Esophagus muscularis mucosa (tissue), 4 donors: ENCODE measurements around the gene URI1. TPM values are rescaled to one million over a fixed set of nuclear protein-coding genes. Genes with fewer than 3 reads are reported as not detected.

ENCODE experiments used
- DNase-seq: peaks from one replicate; pipeline ENCODE4 v3.0.0-alpha.2; 2017; ENCODE audit errors: extremely low spot score
- H3K27ac ChIP-seq, 4 donors: fragments of 200-600 bp; sonication (generic); replicated peaks in 1 of 4; 1 replicate in 3 of 4; 2 replicates in 1 of 4; pipeline ENCODE4 v1.5.1; 2016 to 2019; ENCODE audit warnings: mild to moderate bottlenecking in 1 of 4
- H3K27me3 ChIP-seq, 4 donors: fragments of 200-600 bp; sonication (generic); one replicate each; pipeline versions ENCODE4 v1.5.1 to v1.6.0; 2016 to 2019
- H3K36me3 ChIP-seq, 4 donors: fragments of 200-600 bp; sonication (generic); one replicate each; pipeline ENCODE4 v1.5.1; 2016 to 2019
- H3K4me1 ChIP-seq, 4 donors: fragments of 200-600 bp; sonication (generic); one replicate each; pipeline ENCODE4 v1.5.1; 2016 to 2019
- H3K4me3 ChIP-seq, 4 donors: fragments of 200-600 bp; sonication (generic); 1 replicate in 2 of 4; 2 replicates in 2 of 4; pipeline ENCODE4 v1.5.1; 2016 to 2019; ENCODE audit warnings: mild to moderate bottlenecking in 4 of 4, moderate library complexity in 1 of 4
- H3K9me3 ChIP-seq, 4 donors: fragments of 200-600 bp; sonication (generic); 1 replicate in 3 of 4; 2 replicates in 1 of 4; pipeline ENCODE4 v1.5.1; 2016 to 2019
- CTCF ChIP-seq, 3 experiments: fragments of 200-600 bp in 2 of 3; fragments of 450-650 bp in 1 of 3; sonication (generic) in 2 of 3; IDR thresholded peaks; one replicate each; pipeline ENCODE4 v1.5.1; 2017 to 2019; ENCODE audit warnings: antibody characterized with exemption in 3 of 3, mild to moderate bottlenecking in 2 of 3, moderate library complexity in 1 of 3
- EP300 ChIP-seq: sonication (generic); formaldehyde crosslinking; IDR thresholded peaks from one replicate; pipeline ENCODE4 v1.6.1; 2017; ENCODE audit warnings: antibody characterized with exemption
- POLR2A ChIP-seq: fragments of 450-650 bp; IDR thresholded peaks from one replicate; pipeline ENCODE4 v1.6.1; 2017; ENCODE audit warnings: antibody characterized with exemption, moderate library complexity, mild to moderate bottlenecking, low read depth
- POLR2AphosphoS5 ChIP-seq, 2 donors: sonication (generic); formaldehyde crosslinking; IDR thresholded peaks; one replicate each; pipeline ENCODE4 v1.6.1; 2017; ENCODE audit warnings: antibody characterized with exemption in 2 of 2
- WGBS: methylation state at CpG from one replicate; pipeline ENCODE4 v1.1.5; 2018; 5-methylcytosine and 5-hydroxymethylcytosine counted together
- intact Hi-C: fragments of 100-400 bp; cut with DNase I; formaldehyde crosslinking; loops from one replicate; pipeline ENCODE4 v1.15.1; 2023
- total RNA-seq, 4 donors: library from RNA; depleted of rRNA; stranded (reverse); fragments of >200 nt; gene quantifications; one replicate each; pipeline versions ENCODE4 v1.1.0 to v1.2.1, GENCODE V29; 2016

The URI1 gene
- total RNA-seq, 4 donors from 2014 or later, result 56.4 to 67.8 (median 59.8) TPM

- intact Hi-C loops, result no loop called here
- Histone ChIP-seq H3K36me3 (no peaks in the 10 kb centered on the region), H3K4me1 (peaks cover 0 to 5% (median 0%) of the 10 kb centered on the region in 4 donors), H3K27ac (no peak overlapping the region), H3K27me3 (no peaks in the 10 kb centered on the region), H3K9me3 (no peaks in the 10 kb centered on the region), H3K4me3 (no peak overlapping the region)
- WGBS, result 95% methylated on average over 6 of the region's 6 CpGs
- TF ChIP-seq CTCF (IDR thresholded peaks at IDR 0.05) (no peak), POLR2AphosphoS5 (IDR thresholded peaks at IDR 0.05) (no peak), POLR2A (no peak), EP300 (no peak)
- no peak for DNase-seq
These were observed 23.1 kb upstream of the URI1 start for GRCh38 chr19:29918891-29919290.

- H3K27ac ChIP-seq, result no peak overlapping the region
- WGBS, result 95% methylated on average over 4 of the region's 4 CpGs
- intact Hi-C loops, result no loop called here
- H3K9me3 ChIP-seq, result no peaks in the 10 kb centered on the region
- no peaks in the 10 kb centered on the region for H3K36me3 ChIP-seq
- DNase-seq, result no peak
- no peaks in the 10 kb centered on the region for H3K4me1 ChIP-seq
- peaks cover 0 to 7% (median 0%) of the 10 kb centered on the region in 4 donors for H3K27me3 ChIP-seq
- TF ChIP-seq POLR2A (no peak), EP300 (no peak), POLR2AphosphoS5 (IDR thresholded peaks at IDR 0.05) (no peak), CTCF (IDR thresholded peaks at IDR 0.05) (no peak)
- no peak overlapping the region for H3K4me3 ChIP-seq
These were observed 19.1 kb upstream of the URI1 start for GRCh38 chr19:29922972-29923371.

- intact Hi-C loops, result no loop called here
- no peak overlapping the region for H3K4me3 ChIP-seq
- TF ChIP-seq CTCF (IDR thresholded peaks at IDR 0.05) (no peak), POLR2A (no peak), EP300 (no peak), POLR2AphosphoS5 (IDR thresholded peaks at IDR 0.05) (no peak)
- H3K27me3 ChIP-seq, result peaks cover 0 to 7% (median 0%) of the 10 kb centered on the region in 4 donors
- no peaks in the 10 kb centered on the region for H3K4me1 ChIP-seq
- DNase-seq, result no peak
- 74% methylated on average over 4 of the region's 4 CpGs for WGBS
- H3K36me3 ChIP-seq, result no peaks in the 10 kb centered on the region
- no peak overlapping the region for H3K27ac ChIP-seq
- H3K9me3 ChIP-seq, result no peaks in the 10 kb centered on the region
These were observed 18.4 kb upstream of the URI1 start for GRCh38 chr19:29923653-29924052.

GRCh38 chr19:29926031-29926430, 16.0 kb upstream of the URI1 start:
- 64% methylated on average over 1 of the region's 1 CpG for WGBS
- no peak for TF ChIP-seq POLR2AphosphoS5 (IDR thresholded peaks at IDR 0.05)
- no peak for TF ChIP-seq POLR2A
- TF ChIP-seq EP300, result no peak
- no peak for TF ChIP-seq CTCF (IDR thresholded peaks at IDR 0.05)
- H3K4me1 ChIP-seq, result no peaks in the 10 kb centered on the region
- no peak overlapping the region for H3K4me3 ChIP-seq
- peaks cover 0 to 7% (median 0%) of the 10 kb centered on the region in 4 donors for H3K27me3 ChIP-seq
- H3K27ac ChIP-seq, result no peak overlapping the region
- H3K36me3 ChIP-seq, result no peaks in the 10 kb centered on the region
- DNase-seq, result no peak
- intact Hi-C loops, result no loop called here
- no peaks in the 10 kb centered on the region for H3K9me3 ChIP-seq

- TF ChIP-seq CTCF (IDR thresholded peaks at IDR 0.05) (no peak), EP300 (no peak), POLR2A (no peak), POLR2AphosphoS5 (IDR thresholded peaks at IDR 0.05) (no peak)
- intact Hi-C loops, result no loop called here
- H3K9me3 ChIP-seq, result no peaks in the 10 kb centered on the region
- no peak overlapping the region for H3K4me3 ChIP-seq
- 71% methylated on average over 5 of the region's 5 CpGs for WGBS
- no peak overlapping the region for H3K27ac ChIP-seq
- no peak for DNase-seq
- H3K27me3 ChIP-seq, result peaks cover 0 to 7% (median 0%) of the 10 kb centered on the region in 4 donors
- H3K4me1 ChIP-seq, result no peaks in the 10 kb centered on the region
- H3K36me3 ChIP-seq, result no peaks in the 10 kb centered on the region
These were observed 15.2 kb upstream of the URI1 start for GRCh38 chr19:29926801-29927200.
